GM23338 (cell line): ENCODE measurements around the gene EFCC1. TPM values are rescaled to one million over a fixed set of nuclear protein-coding genes. Genes with fewer than 3 reads are reported as not detected.
A peak's percentile ranks its signal among the peaks of the same experiment; 100 is the strongest.

ENCODE experiments used
- ATAC-seq: fragments of 200-7000 bp; cut with Tn5 transposase; 3 replicates; pipeline ENCODE4 v1.9.1; 2020
- DNase-seq: peaks from one replicate; pipeline ENCODE4 v3.0.0-alpha.2; 2015; ENCODE audit warnings: low spot score
- H2AFZ ChIP-seq: fragments of 200-600 bp; sonication (generic); 2 replicates; pipeline ENCODE4 v1.8.0; 2016; ENCODE audit warnings: antibody characterized with exemption, mild to moderate bottlenecking, moderate library complexity
- H3F3A ChIP-seq: fragments of 200-600 bp; sonication (generic); replicated peaks from 2 replicates; pipeline ENCODE4 v1.8.0; 2017; ENCODE audit warnings: antibody characterized with exemption, mixed run types, low read depth
- H3K27ac ChIP-seq: fragments of 200-600 bp; sonication (generic); 2 replicates; pipeline ENCODE4 v1.6.1; 2016; ENCODE audit warnings: low read depth
- H3K27me3 ChIP-seq: fragments of 200-600 bp; sonication (generic); 2 replicates; pipeline ENCODE4 v1.8.0; 2016; ENCODE audit warnings: mild to moderate bottlenecking, mixed run types, moderate library complexity; ENCODE audit not compliant: insufficient read depth
- H3K36me3 ChIP-seq: fragments of 200-600 bp; sonication (generic); 2 replicates; pipeline ENCODE4 v1.8.0; 2016; ENCODE audit warnings: mild to moderate bottlenecking; ENCODE audit not compliant: insufficient read depth
- H3K4me1 ChIP-seq: fragments of 200-600 bp; sonication (generic); 2 replicates; pipeline ENCODE4 v1.8.0; 2016; ENCODE audit warnings: mild to moderate bottlenecking, moderate library complexity; ENCODE audit not compliant: insufficient read depth
- H3K4me2 ChIP-seq: fragments of 200-600 bp; sonication (generic); 2 replicates; pipeline ENCODE4 v1.7.1; 2017; ENCODE audit warnings: mixed run types
- H3K4me3 ChIP-seq: fragments of 200-600 bp; sonication (generic); 2 replicates; pipeline ENCODE4 v1.6.1; 2016; ENCODE audit warnings: mixed run types
- H3K79me2 ChIP-seq: fragments of 200-600 bp; sonication (generic); replicated peaks from 2 replicates; pipeline ENCODE4 v1.8.0; 2017; ENCODE audit warnings: mild to moderate bottlenecking; ENCODE audit not compliant: insufficient read depth
- H3K9me2 ChIP-seq: fragments of 200-600 bp; sonication (generic); 2 replicates; pipeline ENCODE4 v1.8.0; 2017; ENCODE audit not compliant: insufficient read depth
- H4K20me1 ChIP-seq: fragments of 200-600 bp; sonication (generic); replicated peaks from 2 replicates; pipeline ENCODE4 v1.8.0; 2017; ENCODE audit warnings: mild to moderate bottlenecking; ENCODE audit not compliant: insufficient read depth
- H3K27ac Mint-ChIP-seq: 2 replicates; pipeline ENCODE4 v1.8.0; 2020; ENCODE audit warnings: inconsistent platforms, mild to moderate bottlenecking, moderate library complexity, mixed read lengths
- H3K27me3 Mint-ChIP-seq: 3 replicates; pipeline ENCODE4 v1.8.0; 2022; ENCODE audit warnings: low read depth, mild to moderate bottlenecking, moderate library complexity, mixed read lengths, inconsistent platforms; ENCODE audit not compliant: insufficient read depth, poor library complexity
- H3K36me3 Mint-ChIP-seq: 3 replicates; pipeline ENCODE4 v1.8.0; 2021; ENCODE audit warnings: low read depth, mild to moderate bottlenecking, inconsistent platforms, moderate library complexity, mixed read lengths
- H3K4me1 Mint-ChIP-seq: 3 replicates; pipeline ENCODE4 v1.8.0; 2020; ENCODE audit warnings: mild to moderate bottlenecking, inconsistent platforms, mixed read lengths
- H3K4me3 Mint-ChIP-seq: 3 replicates; pipeline ENCODE4 v1.8.0; 2021; ENCODE audit warnings: moderate library complexity, mild to moderate bottlenecking, inconsistent platforms, mixed read lengths
- H3K9me3 Mint-ChIP-seq: 3 replicates; pipeline ENCODE4 v1.8.0; 2020; ENCODE audit warnings: moderate library complexity, mild to moderate bottlenecking, inconsistent platforms, mixed read lengths
- CREB1 ChIP-seq: fragments of 250-450 bp; sonication (Bioruptor Pico); IDR thresholded peaks from 2 replicates; pipeline ENCODE4 v1.5.0; 2020; ENCODE audit warnings: low read depth, mild to moderate bottlenecking, moderate library complexity
- CTCF ChIP-seq, 2 experiments: fragments of 200-600 bp in 1 of 2; sonication (generic) in 1 of 2; conservative IDR thresholded peaks; 2 replicates each; pipeline versions ENCODE4 v1.5.1 to v1.6.1; 2016 to 2017; ENCODE audit warnings: antibody characterized with exemption in 2 of 2, low read depth in 2 of 2, mild to moderate bottlenecking in 2 of 2, moderate library complexity in 1 of 2
- EZH2phosphoT487 ChIP-seq: fragments of 200-600 bp; sonication (generic); IDR thresholded peaks from one replicate; pipeline ENCODE4 v1.8.1; 2018; ENCODE audit warnings: antibody characterized with exemption; ENCODE audit not compliant: unreplicated experiment
- NANOG ChIP-seq: IDR thresholded peaks from 2 replicates; pipeline ENCODE4 v1.6.1; 2016; ENCODE audit warnings: antibody characterized with exemption, borderline replicate concordance
- REST ChIP-seq: IDR thresholded peaks from one replicate; pipeline ENCODE4 v1.6.1; 2018; ENCODE audit warnings: antibody characterized with exemption; ENCODE audit not compliant: unreplicated experiment
- STAT1 ChIP-seq: IDR thresholded peaks from one replicate; pipeline ENCODE4 v1.6.1; 2016; ENCODE audit warnings: antibody characterized with exemption; ENCODE audit not compliant: unreplicated experiment
- ZNF462 ChIP-seq: fragments of 250-450 bp; sonication (Bioruptor Pico); IDR thresholded peaks from 2 replicates; pipeline ENCODE4 v1.5.0; 2020; ENCODE audit warnings: mild to moderate bottlenecking, moderate library complexity
- polyA plus RNA-seq: library from polyadenylated mRNA; unstranded; fragments of >200 nt; fragmentation: Nextera tagmentation; extraction: Ambion mirVana; gene quantifications from 2 replicates; pipeline ENCODE4 v1.2.1, GENCODE V29; 2016
- total RNA-seq: library from RNA; depleted of rRNA; stranded (reverse); fragments of >200 nt; shearing (Covaris generic); gene quantifications from 2 replicates; pipeline ENCODE4 v1.2.3, GENCODE V29; 2014

EFCC1 gene
- total and polyA plus RNA-seq, 2 experiments from 2014 or later = not detected

GRCh38 chr3:129015388-129016105 is 14.4 kb downstream of the EFCC1 start:
- Histone ChIP-seq H3K27me3 (no peaks in the 10 kb centered on the region), H4K20me1 (no peaks in the 10 kb centered on the region), H2AFZ (0 out of 2 replicates have a peak overlapping the region, but pooled peaks have one; percentile 18), H3K4me3 (no peak overlapping the region), H3K79me2 (no peaks in the 10 kb centered on the region), H3K4me2 (no peak overlapping the region), H3K4me1 (no peaks in the 10 kb centered on the region; the same call in 1 of the 2 replicates), H3K36me3 (no peaks in the 10 kb centered on the region), H3K27ac (no peak overlapping the region), H3F3A (no peaks in the 10 kb centered on the region), H3K9me2 (no peaks in the 10 kb centered on the region)
- Mint-ChIP-seq H3K4me1 (peaks cover 9% of the 10 kb centered on the region; the same call in 2 of the 3 replicates), H3K36me3 (no peaks in the 10 kb centered on the region; the same call in 2 of the 3 replicates), H3K27ac (peak overlapping the region; percentile 53), H3K9me3 (no peaks in the 10 kb centered on the region), H3K27me3 (peaks cover 6% of the 10 kb centered on the region), H3K4me3 (no peak overlapping the region)
- no peak for DNase-seq
- no peak for TF ChIP-seq ZNF462 (CRISPR knock-in tag)
- no peak for TF ChIP-seq STAT1
- TF ChIP-seq EZH2phosphoT487 = no peak
- TF ChIP-seq CTCF (conservative IDR thresholded peaks at IDR 0.05; ENCODE audit: low read depth in 2 of 2) = no peak
- TF ChIP-seq REST = no peak
- TF ChIP-seq CREB1 (CRISPR knock-in tag) = no peak
- TF ChIP-seq NANOG = no peak
- ATAC-seq = no peak; the same call in 1 of the 3 replicates
